Duodenal mucosa (tissue), 2 donors: ENCODE measurements around the gene CHPF2.

Source experiments
- H3K27ac ChIP-seq: one replicate; pipeline ENCODE4 v1.7.0; 2013; ENCODE audit warnings: low read depth, low read length
- H3K27me3 ChIP-seq, 2 donors: one replicate each; pipeline ENCODE4 v1.7.0; 2013; ENCODE audit warnings: low read length in 2 of 2, control low read depth in 1 of 2; ENCODE audit not compliant: insufficient read depth in 2 of 2, control insufficient read depth in 1 of 2
- H3K36me3 ChIP-seq, 2 donors: one replicate each; pipeline ENCODE4 v1.7.0; 2013; ENCODE audit warnings: low read length in 2 of 2, control low read depth in 1 of 2; ENCODE audit not compliant: insufficient read depth in 2 of 2, control insufficient read depth in 1 of 2
- H3K4me1 ChIP-seq, 2 donors: one replicate each; pipeline ENCODE4 v1.7.0; 2013; ENCODE audit warnings: low read length in 2 of 2, control low read depth in 1 of 2; ENCODE audit not compliant: insufficient read depth in 2 of 2, control insufficient read depth in 1 of 2
- H3K4me3 ChIP-seq, 2 donors: one replicate each; pipeline ENCODE4 v1.7.0; 2013; ENCODE audit warnings: low read length in 2 of 2, low read depth in 1 of 2
- H3K9ac ChIP-seq, 2 donors: one replicate each; pipeline ENCODE4 v1.7.0; 2013; ENCODE audit warnings: low read length in 2 of 2, low read depth in 1 of 2
- H3K9me3 ChIP-seq, 2 donors: one replicate each; pipeline ENCODE4 v1.7.0; 2013; ENCODE audit warnings: low read length in 2 of 2, control low read depth in 1 of 2; ENCODE audit not compliant: control insufficient read depth in 1 of 2

The CHPF2 gene

DNA sequence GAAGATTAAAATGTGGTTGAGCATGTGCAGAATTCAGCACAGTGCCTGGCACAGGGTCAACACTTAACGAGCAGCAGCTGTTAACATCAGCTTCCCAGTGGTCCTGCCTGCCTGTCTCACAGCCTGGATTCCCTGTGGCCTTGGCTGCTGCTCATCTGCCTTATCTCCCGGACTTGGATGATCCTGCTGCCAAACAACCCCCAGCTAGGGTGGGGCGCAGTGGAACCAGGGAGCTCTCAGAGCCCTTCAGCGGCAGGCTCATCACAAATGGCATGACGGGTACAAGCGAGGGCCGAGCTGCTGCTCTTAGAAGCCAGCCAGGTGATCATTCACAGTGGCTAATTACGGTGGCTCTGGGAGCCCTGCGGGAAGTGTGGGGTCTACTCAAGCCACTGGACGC lies 29.2 kb downstream of the CHPF2 start:
- Histone ChIP-seq H3K27me3 (peaks cover 8 to 29% of the 10 kb centered on the region in 2 donors), H3K4me1 (no peaks in the 10 kb centered on the region), H3K27ac (no peak overlapping the region), H3K9ac (no peak overlapping the region), H3K4me3 (no peak overlapping the region), H3K36me3 (no peaks in the 10 kb centered on the region), H3K9me3 (no peaks in the 10 kb centered on the region)

DNA sequence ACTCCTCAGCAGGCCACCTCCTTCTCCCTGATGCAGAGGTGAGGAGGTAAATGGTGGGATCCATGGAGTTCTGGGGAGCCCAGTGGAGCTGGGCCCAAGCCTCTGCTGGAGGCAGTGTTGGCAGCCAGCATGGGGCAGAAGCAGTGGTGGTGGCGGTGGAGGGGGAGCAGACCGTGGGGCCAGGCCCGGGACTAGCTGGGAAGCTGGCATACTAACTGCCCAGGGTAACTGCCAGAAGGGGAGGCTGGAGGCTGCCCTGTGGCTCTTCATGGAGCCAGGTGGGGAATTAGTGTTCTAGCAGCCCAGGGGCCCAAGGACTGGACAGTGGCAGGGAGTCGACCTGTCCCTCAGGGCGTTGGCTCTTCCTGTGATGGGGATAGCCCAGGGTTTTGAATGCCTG lies 32.3 kb downstream of the CHPF2 start:
- H3K36me3 ChIP-seq, result no peaks in the 10 kb centered on the region
- peaks cover 8 to 19% of the 10 kb centered on the region in 2 donors for H3K27me3 ChIP-seq
- no peak overlapping the region for H3K4me3 ChIP-seq
- H3K27ac ChIP-seq, result no peak overlapping the region
- no peak overlapping the region for H3K9ac ChIP-seq
- no peaks in the 10 kb centered on the region for H3K9me3 ChIP-seq
- H3K4me1 ChIP-seq, result no peaks in the 10 kb centered on the region

DNA sequence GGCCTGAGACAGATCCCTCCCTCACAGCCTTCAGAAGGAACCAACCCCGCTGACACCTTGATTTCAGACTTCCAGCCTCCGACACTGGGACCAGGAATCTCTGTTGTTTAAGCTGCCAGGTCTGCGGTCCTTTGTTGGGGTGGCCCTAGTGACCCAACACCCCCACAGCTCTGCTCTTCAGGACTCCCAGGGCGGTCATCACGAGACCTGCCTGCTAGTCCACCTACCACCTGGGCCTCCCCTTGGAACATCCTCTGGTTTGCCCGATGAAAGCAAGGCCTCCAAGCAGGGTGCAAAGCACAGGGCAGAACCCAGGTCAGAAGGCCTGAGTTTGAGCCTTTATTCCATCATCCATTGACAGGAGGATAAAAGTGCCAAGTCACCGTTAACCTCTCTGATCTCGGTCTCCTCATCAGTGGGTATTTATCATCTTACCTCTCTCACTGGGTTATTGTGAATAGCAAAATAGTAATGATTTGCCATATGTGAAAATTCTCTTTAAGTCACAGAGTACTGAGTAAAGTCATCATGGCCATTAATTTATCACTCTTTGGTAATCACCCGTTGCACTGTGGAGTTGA lies 33.2 kb downstream of the CHPF2 start:
- Histone ChIP-seq H3K27me3 (peaks cover 7 to 18% of the 10 kb centered on the region in 2 donors), H3K27ac (no peak overlapping the region), H3K9ac (no peak overlapping the region), H3K4me1 (no peaks in the 10 kb centered on the region), H3K9me3 (no peaks in the 10 kb centered on the region), H3K4me3 (no peak overlapping the region), H3K36me3 (no peaks in the 10 kb centered on the region)

GRCh38 chr7:151269511-151269910 lies 37.2 kb downstream of the CHPF2 start:
- peaks cover 0 to 1% of the 10 kb centered on the region in 2 donors for H3K27me3 ChIP-seq
- H3K4me3 ChIP-seq, result no peak overlapping the region
- no peak overlapping the region for H3K9ac ChIP-seq
- H3K9me3 ChIP-seq, result no peaks in the 10 kb centered on the region
- H3K27ac ChIP-seq, result no peak overlapping the region
- no peaks in the 10 kb centered on the region for H3K36me3 ChIP-seq
- H3K4me1 ChIP-seq, result no peaks in the 10 kb centered on the region

DNA sequence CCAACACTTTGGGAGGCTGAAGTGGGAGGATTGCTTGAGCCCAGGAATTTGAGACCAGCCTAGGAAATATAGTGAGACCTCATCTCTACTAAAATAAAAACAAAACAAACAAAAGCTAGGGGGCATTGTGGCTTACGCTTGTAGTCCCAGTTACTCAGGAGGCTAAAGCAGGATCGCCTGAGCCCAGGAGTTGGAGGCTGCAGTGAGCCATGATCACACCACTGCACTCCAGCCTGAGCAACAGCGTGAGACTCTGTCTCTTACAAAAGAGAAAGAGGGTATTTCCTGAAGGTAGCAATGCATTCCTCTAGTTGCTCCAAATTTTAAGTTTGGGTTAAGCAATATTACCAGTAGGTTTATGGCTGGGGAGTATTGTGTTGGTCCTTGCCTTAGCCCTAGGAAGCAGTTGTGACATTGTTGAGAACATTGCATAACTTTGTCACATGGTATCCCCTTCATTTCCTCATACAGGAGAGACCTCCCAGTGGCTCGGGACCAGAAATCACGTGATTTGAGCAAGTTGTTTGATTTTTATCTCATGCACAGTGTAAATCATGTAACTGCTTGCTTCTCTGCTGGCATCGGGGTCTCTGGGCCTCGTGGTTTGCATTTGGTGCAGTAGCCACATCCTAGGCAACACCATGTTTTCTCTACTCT lies 39.5 kb downstream of the CHPF2 start:
- Histone ChIP-seq H3K9me3 (no peaks in the 10 kb centered on the region), H3K9ac (no peak overlapping the region), H3K4me3 (no peak overlapping the region), H3K4me1 (peaks cover 0 to 9% of the 10 kb centered on the region in 2 donors), H3K36me3 (no peaks in the 10 kb centered on the region), H3K27ac (no peak overlapping the region), H3K27me3 (peaks cover 0 to 3% of the 10 kb centered on the region in 2 donors)

DNA sequence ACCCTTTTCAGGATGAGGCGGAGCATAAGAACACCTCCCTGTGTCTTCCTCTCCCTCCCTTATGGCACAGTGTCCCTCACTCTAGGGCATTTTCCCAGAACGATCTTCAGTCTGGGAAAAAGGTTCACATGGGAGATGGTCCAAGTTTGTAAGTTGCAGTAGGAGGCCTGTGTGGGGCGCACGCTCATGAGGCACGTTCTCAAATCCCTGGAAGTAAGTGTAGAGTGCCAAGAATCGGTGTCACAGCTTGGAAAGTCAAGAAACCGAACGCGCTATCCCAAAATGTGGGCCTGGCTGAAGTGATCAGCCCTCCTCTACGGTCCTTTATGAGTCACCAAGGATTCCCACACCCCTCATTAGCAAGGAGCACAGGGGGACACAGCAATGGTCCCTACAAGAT lies 40.1 kb downstream of the CHPF2 start:
- H3K4me3 ChIP-seq, result no peak overlapping the region
- no peak overlapping the region for H3K9ac ChIP-seq
- H3K4me1 ChIP-seq, result peaks cover 2 to 13% of the 10 kb centered on the region in 2 donors
- H3K9me3 ChIP-seq, result no peaks in the 10 kb centered on the region
- H3K27me3 ChIP-seq, result peaks cover under 1 to 3% of the 10 kb centered on the region in 2 donors
- no peaks in the 10 kb centered on the region for H3K36me3 ChIP-seq
- H3K27ac ChIP-seq, result no peak overlapping the region

- Histone ChIP-seq H3K27ac (no peak overlapping the region), H3K9me3 (no peaks in the 10 kb centered on the region), H3K9ac (no peak overlapping the region), H3K4me3 (no peak overlapping the region), H3K4me1 (peaks cover 3 to 14% of the 10 kb centered on the region in 2 donors), H3K36me3 (no peaks in the 10 kb centered on the region), H3K27me3 (peaks cover 5 to 7% of the 10 kb centered on the region in 2 donors)
Observed at GRCh38 chr7:151272877-151273276, 40.6 kb downstream of the CHPF2 start.

DNA sequence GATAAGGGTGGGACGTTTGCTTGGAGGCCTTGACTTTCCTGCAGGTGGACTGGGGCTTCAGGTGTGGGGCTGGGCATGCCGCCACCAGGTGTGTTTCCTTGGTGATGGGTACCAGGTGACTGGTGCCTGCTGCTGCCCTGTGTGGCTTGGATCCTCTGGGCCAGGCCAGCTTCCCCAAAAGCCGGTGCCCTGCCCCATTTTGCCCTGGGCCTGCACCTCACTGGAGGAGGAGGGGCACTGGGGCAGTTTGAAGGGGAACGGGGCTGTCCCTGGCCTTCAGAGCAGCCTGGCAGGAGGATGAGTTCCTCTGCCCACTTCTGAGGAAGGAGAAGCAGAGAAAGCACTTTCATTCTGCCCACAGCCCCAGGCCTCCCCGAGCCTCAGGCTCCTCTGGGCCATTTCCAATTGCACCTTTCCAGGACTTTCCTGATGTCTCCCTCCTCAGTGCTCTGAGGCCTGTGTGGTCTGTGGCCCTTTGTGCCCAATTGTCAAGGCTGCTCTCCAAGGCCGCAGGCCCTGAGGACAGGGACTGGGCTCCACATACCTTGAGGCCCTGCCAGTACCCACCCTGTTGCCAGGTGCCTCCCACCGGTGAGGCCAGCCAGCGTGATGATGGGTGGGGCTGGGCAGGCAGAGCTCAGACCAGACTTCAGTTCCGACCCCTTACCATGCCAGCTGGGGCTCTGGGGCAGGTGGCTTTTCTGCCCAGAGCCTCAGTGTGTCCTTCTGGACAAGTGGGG lies 41.5 kb downstream of the CHPF2 start:
- Histone ChIP-seq H3K36me3 (no peaks in the 10 kb centered on the region), H3K27me3 (peaks cover 5 to 8% of the 10 kb centered on the region in 2 donors), H3K27ac (no peak overlapping the region), H3K4me1 (peaks cover 3 to 14% of the 10 kb centered on the region in 2 donors), H3K9ac (no peak overlapping the region), H3K9me3 (no peaks in the 10 kb centered on the region), H3K4me3 (no peak overlapping the region)

DNA sequence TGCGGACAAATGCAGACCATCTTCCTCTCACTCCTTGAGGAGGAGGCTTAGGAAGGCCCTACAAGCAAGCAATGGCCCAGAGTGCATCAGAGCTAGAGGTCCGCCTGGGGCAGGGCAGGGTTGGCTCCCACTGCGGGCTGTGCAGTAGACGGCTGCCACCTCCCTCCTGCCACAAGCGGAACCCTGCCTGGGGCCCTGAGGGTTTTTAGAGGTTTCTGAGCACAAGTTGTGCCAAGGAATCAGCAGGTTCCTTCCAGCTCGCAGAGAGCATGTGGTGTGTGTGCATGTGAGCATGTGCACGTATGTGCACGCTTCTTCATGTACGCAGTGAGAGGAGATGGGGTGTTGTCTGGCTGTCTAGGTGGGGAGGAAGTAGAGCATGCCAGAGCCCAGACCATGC lies 42.1 kb downstream of the CHPF2 start:
- H3K9me3 ChIP-seq, result no peaks in the 10 kb centered on the region
- peaks cover 3 to 14% of the 10 kb centered on the region in 2 donors for H3K4me1 ChIP-seq
- H3K36me3 ChIP-seq, result no peaks in the 10 kb centered on the region
- H3K27ac ChIP-seq, result no peak overlapping the region
- no peak overlapping the region for H3K4me3 ChIP-seq
- H3K9ac ChIP-seq, result no peak overlapping the region
- peaks cover 5 to 9% of the 10 kb centered on the region in 2 donors for H3K27me3 ChIP-seq
